ENCODE measurements around the gene CHD1L. TPM values are rescaled to one million over a fixed set of nuclear protein-coding genes. Genes with fewer than 3 reads are reported as not detected.
A peak's percentile ranks its signal among the peaks of the same experiment; 100 is the strongest.

The CHD1L gene
- total and polyA plus RNA-seq, 2 of the 13 experiments (the other 11 are each of a cell fraction or from before 2014, with no cell fraction given): 74.3 to 111 TPM

- TF ChIP-seq ZNF124 (CRISPR knock-in tag; IDR thresholded peaks at IDR 0.05) (peak; percentile 17; the same call in 1 of the 2 replicates), CHD2 (IDR thresholded peaks at IDR 0.05; ENCODE audit: low read depth, low read length) (0 out of 2 replicates have a peak, but pooled peaks have one; percentile 19), NR2F6 (IDR thresholded peaks at IDR 0.05) (no peak), NR2F6 (CRISPR knock-in tag; IDR thresholded peaks at IDR 0.05) (peak; percentile 68; the same call in 1 of the 2 replicates), GFI1 (CRISPR knock-in tag; IDR thresholded peaks at IDR 0.05; ENCODE audit: borderline replicate concordance) (peak; percentile 20; the same call in 1 of the 2 replicates), NFRKB (IDR thresholded peaks at IDR 0.05) (no peak), ZNF180 (CRISPR knock-in tag; IDR thresholded peaks at IDR 0.05; ENCODE audit: borderline replicate concordance, low read depth) (no peak), ZNF557 (CRISPR knock-in tag; IDR thresholded peaks at IDR 0.05) (peak; percentile 82), ZNF205 (CRISPR knock-in tag; IDR thresholded peaks at IDR 0.05) (0 out of 2 replicates have a peak, but pooled peaks have one; percentile 36), GMEB1 (CRISPR knock-in tag; IDR thresholded peaks at IDR 0.05; ENCODE audit: borderline replicate concordance) (peak; percentile 73; the same call in 1 of the 2 replicates), TERF1 (CRISPR knock-in tag; IDR thresholded peaks at IDR 0.05) (0 out of 2 replicates have a peak, but pooled peaks have one; percentile 26), TBL1XR1 (IDR thresholded peaks at IDR 0.05; ENCODE audit: borderline replicate concordance, low read length, partially characterized antibody) (no peak), STAT5B (CRISPR knock-in tag; IDR thresholded peaks at IDR 0.05) (no peak), ZNF790 (CRISPR knock-in tag; IDR thresholded peaks at IDR 0.05; ENCODE audit: borderline replicate concordance) (peak; percentile 95; the same call in 1 of the 2 replicates), SMC3 (IDR thresholded peaks at IDR 0.05; ENCODE audit: low read length) (peak; percentile 76), ZNF761 (CRISPR knock-in tag; conservative IDR thresholded peaks at IDR 0.05) (no peak), AKNA (CRISPR knock-in tag; IDR thresholded peaks at IDR 0.05; ENCODE audit: borderline replicate concordance) (no peak), KMT2B (CRISPR knock-in tag; IDR thresholded peaks at IDR 0.05) (no peak)
Observed at GRCh38 chr1:147242449-147243227, at the start of gene CHD1L (continued).
